HL-60/S4 treated with retinoic acid at 250 ng/mL for 4 days and 3 days (cell line): ENCODE results near the gene ZNF433.
"Not testable (repeated sequence)": the region's sequence is repeated elsewhere in the genome, so short reads cannot be mapped to it uniquely, and the experiment has no call there.

Experiments
- in situ Hi-C: fragments of 300-500 bp; cut with MboI; formaldehyde crosslinking; loops from 2 replicates; pipeline ENCODE4 v1.7.0; 2022; ENCODE audit warnings: low sequenced_read_pairs

Gene ZNF433

GRCh38 chr19:12035220-12036172 lies at the start of gene ZNF433:
ZNF433 (minus strand) TSS chr19:12035679; CDS start chr19:12035539, 140 bp downstream.
- in situ Hi-C loops, result no loop called here

GRCh38 chr19:12083336-12083735 lies 47.9 kb upstream of the ZNF433 start:
- in situ Hi-C loops, result not testable (repeated sequence)

- in situ Hi-C loops, result no loop called here
These were observed 41.9 kb upstream of the ZNF433 start for GRCh38 chr19:12077375-12077774.

- in situ Hi-C loops, result not testable (repeated sequence)
These were observed 40.9 kb upstream of the ZNF433 start for GRCh38 chr19:12076331-12076730.

GRCh38 chr19:12075538-12076139 lies 40.2 kb upstream of the ZNF433 start:
- in situ Hi-C loops, result no loop called here

GRCh38 chr19:12064590-12065538 lies 29.4 kb upstream of the ZNF433 start, which contains the start of gene ZNF844:
ZNF844 (plus strand) TSS chr19:12064731; CDS start chr19:12064874, 143 bp downstream.
- in situ Hi-C loops, result no loop called here

- in situ Hi-C loops, result no loop called here
These were observed 20.3 kb upstream of the ZNF433 start for GRCh38 chr19:12055784-12056183.

- in situ Hi-C loops, result no loop called here
These were observed 17.2 kb upstream of the ZNF433 start, which contains the start of gene ZNF878 for GRCh38 chr19:12052497-12053169. ZNF878 (minus strand) TSS chr19:12052961; CDS start chr19:12052801, 160 bp downstream.

GRCh38 chr19:12052091-12052496 lies 16.6 kb upstream of the ZNF433 start:
- in situ Hi-C loops, result no loop called here

GRCh38 chr19:12047868-12048267 lies 12.4 kb upstream of the ZNF433 start:
- in situ Hi-C loops, result no loop called here

GRCh38 chr19:12043752-12044422 lies 8.4 kb upstream of the ZNF433 start:
- in situ Hi-C loops, result no loop called here

- in situ Hi-C loops, result no loop called here
These were observed 7.4 kb upstream of the ZNF433 start for GRCh38 chr19:12042893-12043292.

GRCh38 chr19:12034620-12035019 lies 859 bp downstream of the ZNF433 start:
- in situ Hi-C loops, result no loop called here

GRCh38 chr19:12034198-12034597 lies 1.3 kb downstream of the ZNF433 start:
- in situ Hi-C loops, result no loop called here

GRCh38 chr19:12015753-12016116 lies 19.7 kb downstream of the ZNF433 start:
- in situ Hi-C loops, result no loop called here

- in situ Hi-C loops, result no loop called here
These were observed 20.3 kb downstream of the ZNF433 start for GRCh38 chr19:12015015-12015752.

GRCh38 chr19:12000152-12000981 lies 35.1 kb downstream of the ZNF433 start:
- in situ Hi-C loops, result no loop called here

GRCh38 chr19:11995174-11995573 lies 40.3 kb downstream of the ZNF433 start:
- in situ Hi-C loops, result no loop called here
